ENCODE measurements around the gene PRR20G. TPM values are rescaled to one million over a fixed set of nuclear protein-coding genes. Genes with fewer than 3 reads are reported as not detected.

The PRR20G gene
- total RNA-seq, 1 donor from 2014 or later, result not detected

DNA sequence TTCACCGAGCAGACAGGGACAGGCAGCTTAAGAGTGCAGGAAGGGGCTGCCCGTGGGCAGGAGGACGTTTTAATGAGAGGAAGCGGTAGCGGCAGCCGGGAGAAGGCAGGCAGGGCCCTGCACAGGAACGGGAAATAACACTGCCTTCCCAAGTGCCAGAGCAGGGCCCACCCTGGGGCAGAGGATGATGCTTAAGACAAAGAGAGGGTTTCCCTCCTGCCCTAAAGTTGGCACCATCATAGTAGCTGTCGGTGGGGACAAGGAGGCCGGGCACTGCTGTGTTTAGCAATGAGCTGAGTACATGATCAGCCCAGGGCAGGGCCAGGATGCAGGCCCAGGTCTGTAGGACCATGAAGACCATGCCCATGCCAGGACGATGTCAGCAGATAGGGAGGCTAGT, 21.7 kb downstream of the PRR20G start:
- TF ChIP-seq, protein P1, sequence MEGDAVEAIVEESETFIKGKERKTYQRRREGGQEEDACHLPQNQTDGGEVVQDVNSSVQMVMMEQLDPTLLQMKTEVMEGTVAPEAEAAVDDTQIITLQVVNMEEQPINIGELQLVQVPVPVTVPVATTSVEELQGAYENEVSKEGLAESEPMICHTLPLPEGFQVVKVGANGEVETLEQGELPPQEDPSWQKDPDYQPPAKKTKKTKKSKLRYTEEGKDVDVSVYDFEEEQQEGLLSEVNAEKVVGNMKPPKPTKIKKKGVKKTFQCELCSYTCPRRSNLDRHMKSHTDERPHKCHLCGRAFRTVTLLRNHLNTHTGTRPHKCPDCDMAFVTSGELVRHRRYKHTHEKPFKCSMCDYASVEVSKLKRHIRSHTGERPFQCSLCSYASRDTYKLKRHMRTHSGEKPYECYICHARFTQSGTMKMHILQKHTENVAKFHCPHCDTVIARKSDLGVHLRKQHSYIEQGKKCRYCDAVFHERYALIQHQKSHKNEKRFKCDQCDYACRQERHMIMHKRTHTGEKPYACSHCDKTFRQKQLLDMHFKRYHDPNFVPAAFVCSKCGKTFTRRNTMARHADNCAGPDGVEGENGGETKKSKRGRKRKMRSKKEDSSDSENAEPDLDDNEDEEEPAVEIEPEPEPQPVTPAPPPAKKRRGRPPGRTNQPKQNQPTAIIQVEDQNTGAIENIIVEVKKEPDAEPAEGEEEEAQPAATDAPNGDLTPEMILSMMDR (IDR thresholded peaks at IDR 0.05; ENCODE audit: partially characterized antibody, unreplicated experiment), result no peak
- Mint-ChIP-seq H3K4me3 (ENCODE audit: unreplicated experiment) (no peak overlapping the region), H3K4me1 (ENCODE audit: low read depth, unreplicated experiment) (no peaks in the 10 kb centered on the region), H3K27me3 (ENCODE audit: unreplicated experiment) (no peaks in the 10 kb centered on the region), H3K27ac (ENCODE audit: unreplicated experiment) (no peak overlapping the region), H3K36me3 (ENCODE audit: unreplicated experiment) (peaks cover 15% of the 10 kb centered on the region), H3K9me3 (ENCODE audit: unreplicated experiment) (peaks cover 6% of the 10 kb centered on the region)
- DNase-seq, result no peak

- Mint-ChIP-seq H3K4me1 (ENCODE audit: low read depth, unreplicated experiment) (no peaks in the 10 kb centered on the region), H3K27ac (ENCODE audit: unreplicated experiment) (no peak overlapping the region), H3K4me3 (ENCODE audit: unreplicated experiment) (no peak overlapping the region), H3K27me3 (ENCODE audit: unreplicated experiment) (no peaks in the 10 kb centered on the region), H3K36me3 (ENCODE audit: unreplicated experiment) (peaks cover 15% of the 10 kb centered on the region), H3K9me3 (ENCODE audit: unreplicated experiment) (peaks cover 6% of the 10 kb centered on the region)
- no peak for DNase-seq
- TF ChIP-seq, protein P1 (IDR thresholded peaks at IDR 0.05; ENCODE audit: partially characterized antibody, unreplicated experiment), result no peak
These were observed 22.3 kb downstream of the PRR20G start for GRCh38 chr3:127265581-127265981.

GRCh38 chr3:127264794-127265514, 22.9 kb downstream of the PRR20G start:
- no peaks in the 10 kb centered on the region for H3K27me3 Mint-ChIP-seq (ENCODE audit: unreplicated experiment)
- H3K27ac Mint-ChIP-seq (ENCODE audit: unreplicated experiment), result no peak overlapping the region
- H3K36me3 Mint-ChIP-seq (ENCODE audit: unreplicated experiment), result peaks cover 15% of the 10 kb centered on the region
- TF ChIP-seq, protein P1 (IDR thresholded peaks at IDR 0.05; ENCODE audit: partially characterized antibody, unreplicated experiment), result no peak
- H3K4me3 Mint-ChIP-seq (ENCODE audit: unreplicated experiment), result no peak overlapping the region
- DNase-seq, result no peak
- H3K9me3 Mint-ChIP-seq (ENCODE audit: unreplicated experiment), result peaks cover 6% of the 10 kb centered on the region
- H3K4me1 Mint-ChIP-seq (ENCODE audit: low read depth, unreplicated experiment), result no peaks in the 10 kb centered on the region

DNA sequence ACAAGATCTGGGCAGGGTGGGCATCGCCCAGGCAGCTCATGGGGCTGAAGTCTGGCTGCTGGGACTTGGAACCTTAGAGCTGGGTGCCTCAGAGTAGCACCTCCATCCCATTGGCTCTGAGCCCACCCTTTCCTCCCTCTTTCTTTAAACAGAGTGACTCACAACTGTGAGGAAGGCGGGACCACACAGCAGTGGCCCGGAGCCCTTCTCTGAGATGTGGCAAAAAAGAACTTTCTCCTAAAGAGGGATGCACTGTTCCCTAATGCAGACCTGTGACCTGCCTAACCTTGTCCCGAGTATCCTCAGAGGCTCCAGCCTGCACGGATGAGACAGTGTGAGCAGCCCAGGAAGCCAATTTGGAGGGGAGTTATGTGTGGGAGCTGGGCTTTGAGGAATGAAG, 23.6 kb downstream of the PRR20G start:
- Mint-ChIP-seq H3K9me3 (ENCODE audit: unreplicated experiment) (peaks cover 6% of the 10 kb centered on the region), H3K27me3 (ENCODE audit: unreplicated experiment) (no peaks in the 10 kb centered on the region), H3K36me3 (ENCODE audit: unreplicated experiment) (peaks cover 10% of the 10 kb centered on the region), H3K4me1 (ENCODE audit: low read depth, unreplicated experiment) (no peaks in the 10 kb centered on the region), H3K4me3 (ENCODE audit: unreplicated experiment) (no peak overlapping the region), H3K27ac (ENCODE audit: unreplicated experiment) (no peak overlapping the region)
- TF ChIP-seq, protein P1 (IDR thresholded peaks at IDR 0.05; ENCODE audit: partially characterized antibody, unreplicated experiment), result no peak
- no peak for DNase-seq

- no peak for DNase-seq
- no peaks in the 10 kb centered on the region for H3K4me1 Mint-ChIP-seq (ENCODE audit: low read depth, unreplicated experiment)
- TF ChIP-seq, protein P1 (IDR thresholded peaks at IDR 0.05; ENCODE audit: partially characterized antibody, unreplicated experiment), result no peak
- H3K27me3 Mint-ChIP-seq (ENCODE audit: unreplicated experiment), result no peaks in the 10 kb centered on the region
- H3K27ac Mint-ChIP-seq (ENCODE audit: unreplicated experiment), result no peak overlapping the region
- no peak overlapping the region for H3K4me3 Mint-ChIP-seq (ENCODE audit: unreplicated experiment)
- H3K9me3 Mint-ChIP-seq (ENCODE audit: unreplicated experiment), result peaks cover 6% of the 10 kb centered on the region
- peaks cover 4% of the 10 kb centered on the region for H3K36me3 Mint-ChIP-seq (ENCODE audit: unreplicated experiment)
These were observed 24.1 kb downstream of the PRR20G start for GRCh38 chr3:127263586-127264231.

Measured in glutamatergic neuron (in vitro differentiated cells).